GDM1 (cell line): Measurements from ENCODE around the gene L1CAM.
"Not testable (repeated sequence)": the region's sequence is repeated elsewhere in the genome, so short reads cannot be mapped to it uniquely, and the experiment has no call there.

Experiments
- DNase-seq: peaks from one replicate; lab custom pipeline; 2025; lab: John Stamatoyannopoulos, UW

Gene L1CAM

DNA sequence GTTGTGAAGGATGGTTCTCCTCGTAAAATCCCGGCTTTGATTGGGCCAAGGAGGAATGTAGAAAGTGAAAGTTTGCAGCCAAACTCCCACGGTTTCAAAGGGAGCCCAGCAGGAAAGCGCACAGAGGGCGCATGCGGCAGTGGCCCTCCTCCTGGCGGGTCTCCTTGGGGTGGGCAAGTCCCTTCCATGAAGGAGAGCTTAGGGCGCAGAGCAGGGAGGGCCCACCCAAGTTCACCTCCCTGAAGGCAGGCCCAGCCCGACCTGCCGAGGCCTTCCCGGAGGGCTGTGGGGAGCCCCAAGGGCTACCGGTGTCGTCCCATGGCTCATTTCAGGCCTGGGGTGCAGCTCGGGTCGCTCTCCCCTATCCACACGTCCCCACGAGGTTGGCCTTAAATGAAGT, 57.7 kb downstream of the L1CAM start:
- DNase-seq, result no peak

DNA sequence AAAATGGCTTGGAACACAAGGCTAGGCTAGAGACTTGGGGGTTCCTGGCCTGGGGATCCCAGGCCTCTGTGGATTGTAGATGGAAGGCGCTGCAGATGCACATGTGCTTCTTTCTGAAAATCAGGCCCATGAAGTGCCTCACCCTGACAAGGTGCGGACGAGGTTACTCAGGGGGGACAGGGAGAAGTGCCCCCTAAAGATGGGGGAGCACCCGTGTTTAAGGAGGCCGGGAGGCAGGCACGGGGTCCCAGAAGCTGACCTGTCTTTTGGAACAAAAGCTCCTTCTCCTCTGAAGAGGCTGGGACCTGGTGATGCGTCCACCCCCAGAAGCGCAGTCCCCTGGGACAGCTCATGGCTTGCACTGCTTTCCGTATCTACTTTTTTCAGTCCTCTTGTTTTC, 58.1 kb downstream of the L1CAM start:
- DNase-seq, result no peak

DNA sequence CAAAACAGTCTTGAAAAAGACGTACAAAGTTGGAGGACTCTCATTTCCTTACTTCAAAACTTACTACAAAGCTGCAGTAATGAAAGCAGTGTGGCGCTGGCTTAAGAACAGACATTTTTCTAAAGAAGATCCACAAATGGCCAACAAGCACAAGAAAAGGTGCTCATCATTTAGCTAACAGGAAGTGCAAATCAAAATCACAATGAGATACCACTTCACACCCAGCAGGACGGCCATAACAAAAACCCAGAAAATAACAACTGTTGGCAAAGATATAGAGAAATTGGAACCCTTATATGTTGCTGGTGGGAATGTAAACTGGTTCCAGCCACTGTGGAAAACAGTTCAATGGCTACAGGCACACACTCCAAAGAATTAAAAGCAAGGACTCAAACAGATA, 59.0 kb downstream of the L1CAM start:
- DNase-seq, result no peak

DNA sequence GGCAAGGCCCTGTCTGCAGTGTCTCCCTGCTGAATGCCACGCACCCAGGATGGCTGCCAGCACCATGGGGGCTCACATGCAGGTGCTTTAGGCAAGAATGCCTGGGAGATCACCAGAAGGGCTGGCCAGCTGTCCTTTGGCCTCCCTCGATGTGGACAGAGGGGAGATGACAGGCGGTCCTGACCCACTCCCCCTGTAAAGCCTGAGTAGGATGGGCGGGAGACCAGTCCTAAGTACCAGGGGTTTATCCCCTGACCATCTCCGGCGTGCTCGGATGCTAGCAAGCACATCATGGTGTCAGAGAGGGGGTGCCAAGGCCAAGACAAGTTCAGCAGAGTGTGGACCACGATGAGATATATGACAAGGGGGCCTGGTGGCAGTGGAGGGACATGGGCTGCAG, 60.9 kb downstream of the L1CAM start:
- no peak for DNase-seq

DNA sequence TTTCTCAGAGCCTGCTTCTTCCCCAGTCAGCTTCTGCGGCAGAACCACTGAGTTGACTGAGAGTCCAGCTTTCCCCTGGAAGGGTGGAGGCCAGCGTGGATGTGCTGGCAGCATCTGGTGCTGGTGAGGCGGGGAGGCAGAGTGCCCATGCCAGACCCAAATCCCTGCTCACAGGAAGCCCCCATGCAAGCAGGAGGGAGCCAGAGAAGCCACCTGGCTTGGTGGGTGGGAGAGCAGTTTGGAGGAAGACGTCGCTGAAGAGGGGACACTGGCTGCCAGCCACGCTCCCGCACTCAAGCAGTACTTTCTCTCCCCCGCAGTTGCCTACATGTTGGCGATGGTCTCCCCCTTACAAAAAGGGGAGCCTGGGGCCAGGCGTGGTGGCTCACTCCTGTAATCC, 61.6 kb downstream of the L1CAM start:
- DNase-seq, result no peak

DNA sequence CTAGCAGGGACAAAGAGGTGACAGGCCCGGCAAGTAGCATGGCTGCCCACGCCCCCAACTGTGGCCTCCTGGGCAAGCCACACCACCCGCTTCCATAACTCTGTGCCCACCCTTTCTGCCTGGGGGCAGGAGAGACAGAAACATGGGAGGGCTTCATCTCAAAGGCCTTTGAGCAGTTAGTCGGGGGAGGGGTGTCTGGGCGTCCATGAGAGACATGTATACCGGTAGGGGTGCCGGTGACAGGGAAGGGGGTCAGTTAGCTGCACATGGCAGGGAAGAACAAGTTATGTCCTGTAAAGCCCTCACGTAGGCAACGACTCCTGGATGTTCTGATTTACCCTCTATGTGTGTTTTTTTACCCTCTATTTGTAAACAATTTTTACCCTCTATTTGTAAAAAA, 64.9 kb downstream of the L1CAM start:
- DNase-seq, result no peak

DNA sequence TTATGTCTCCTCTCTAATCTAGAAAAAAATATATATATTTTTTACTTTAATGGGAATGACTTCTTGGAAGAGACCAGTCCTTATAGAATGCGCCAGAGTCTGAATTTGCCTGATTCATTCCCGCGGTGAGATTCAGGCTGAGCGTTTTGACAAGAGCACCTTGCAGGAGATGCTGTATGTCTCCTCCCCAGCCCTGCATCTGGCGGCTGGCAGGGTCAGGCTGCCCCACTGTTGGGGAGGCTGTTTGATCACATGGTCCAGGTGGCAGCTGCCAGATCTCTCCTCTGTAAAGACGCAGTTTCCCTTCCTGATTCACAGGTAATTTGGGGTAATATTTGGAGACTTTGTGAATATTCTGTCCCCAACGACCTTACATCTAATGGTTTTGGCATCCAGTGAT, 65.4 kb downstream of the L1CAM start:
- DNase-seq, result no peak

DNA sequence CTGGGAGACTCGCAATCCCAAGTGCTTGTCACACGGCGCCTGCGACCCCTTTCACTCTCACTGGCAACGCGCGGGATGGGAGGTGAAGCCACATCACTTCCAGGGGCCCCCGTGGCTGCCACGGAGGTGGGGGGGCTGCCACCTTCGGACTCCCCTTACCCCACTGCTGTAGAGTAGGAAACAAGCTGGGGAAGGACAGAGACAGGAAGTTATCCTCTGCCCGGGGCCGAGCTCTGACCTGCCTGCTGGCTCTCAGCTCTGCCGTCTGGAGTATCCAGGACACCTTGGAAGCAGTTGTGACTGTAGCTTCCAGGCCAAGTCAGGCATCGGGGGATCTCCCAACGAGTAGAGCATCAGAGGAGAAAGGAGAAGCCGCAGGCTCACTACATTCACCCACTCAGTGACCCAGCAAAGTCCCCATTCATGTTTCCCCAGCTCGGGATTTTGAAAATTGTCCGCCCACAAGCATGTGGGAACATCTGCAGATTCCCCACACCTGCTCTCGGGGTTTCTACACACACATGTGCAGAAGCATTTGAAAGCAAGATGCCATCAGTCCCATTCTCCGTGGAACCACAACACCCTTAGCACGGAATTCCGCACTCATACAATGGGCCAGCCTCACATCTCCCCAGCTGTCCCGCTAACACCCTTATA, 66.5 kb downstream of the L1CAM start:
- DNase-seq, result no peak

DNA sequence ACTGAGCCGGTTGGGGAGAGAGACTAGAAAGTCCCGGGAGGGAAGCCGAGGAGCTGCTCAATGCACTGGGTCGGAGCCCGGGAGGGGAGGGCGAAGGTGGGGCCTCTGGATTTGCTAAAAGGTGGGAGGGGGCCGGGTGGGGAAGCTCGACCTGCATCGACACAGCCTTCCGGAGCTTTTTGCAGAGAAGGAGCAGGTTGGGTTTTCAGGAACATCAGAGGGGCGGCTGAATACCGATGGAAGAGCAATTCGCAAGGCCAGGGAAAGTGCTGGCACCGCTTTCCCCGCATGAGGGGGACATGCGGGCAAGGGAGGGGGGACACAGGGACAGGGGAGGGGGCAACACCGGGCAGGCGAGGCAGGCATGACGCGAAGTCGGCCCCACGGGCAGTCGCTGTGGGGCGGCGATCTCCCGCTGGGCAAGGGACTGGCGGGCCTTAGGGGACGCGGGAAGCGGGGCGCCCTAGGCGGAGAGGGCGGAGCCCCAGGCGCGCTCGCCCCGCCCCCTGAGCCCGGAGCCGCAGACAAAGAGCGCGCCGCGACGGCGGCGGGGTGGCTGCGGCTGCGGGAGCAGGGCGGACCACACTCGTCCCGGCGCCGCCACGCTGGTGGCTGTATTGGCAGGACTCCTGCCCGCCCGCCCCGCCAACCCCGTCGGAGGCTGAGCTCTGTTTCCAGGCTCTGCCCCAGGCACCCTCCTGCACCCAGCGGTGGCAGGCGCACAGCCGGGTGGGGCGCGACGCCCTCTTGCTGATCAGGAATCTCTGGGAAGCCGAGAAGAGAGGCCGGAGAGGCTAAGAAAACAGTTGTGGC, 67.2 kb downstream of the L1CAM start:
- DNase-seq, result no peak

DNA sequence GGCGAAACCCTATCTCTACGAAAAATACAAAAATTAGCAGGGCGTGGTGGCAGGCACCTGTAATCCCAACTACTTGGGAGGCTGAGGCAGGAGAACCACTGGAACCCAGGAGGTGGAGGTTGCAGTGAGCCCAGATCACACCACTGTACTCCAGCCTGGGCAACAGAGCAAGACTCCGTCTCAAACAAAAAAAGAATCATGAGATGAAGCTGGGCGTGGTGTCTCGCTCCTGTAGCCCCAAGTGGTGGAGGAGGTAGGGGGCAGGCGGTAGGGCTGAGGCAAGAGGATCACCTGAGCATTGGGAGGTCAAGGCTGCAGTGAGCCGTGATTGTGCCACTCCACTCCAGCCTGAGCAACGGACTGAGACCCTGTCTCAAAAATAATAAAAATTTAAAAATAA, 67.9 kb downstream of the L1CAM start:
- DNase-seq, result not testable (repeated sequence)

DNA sequence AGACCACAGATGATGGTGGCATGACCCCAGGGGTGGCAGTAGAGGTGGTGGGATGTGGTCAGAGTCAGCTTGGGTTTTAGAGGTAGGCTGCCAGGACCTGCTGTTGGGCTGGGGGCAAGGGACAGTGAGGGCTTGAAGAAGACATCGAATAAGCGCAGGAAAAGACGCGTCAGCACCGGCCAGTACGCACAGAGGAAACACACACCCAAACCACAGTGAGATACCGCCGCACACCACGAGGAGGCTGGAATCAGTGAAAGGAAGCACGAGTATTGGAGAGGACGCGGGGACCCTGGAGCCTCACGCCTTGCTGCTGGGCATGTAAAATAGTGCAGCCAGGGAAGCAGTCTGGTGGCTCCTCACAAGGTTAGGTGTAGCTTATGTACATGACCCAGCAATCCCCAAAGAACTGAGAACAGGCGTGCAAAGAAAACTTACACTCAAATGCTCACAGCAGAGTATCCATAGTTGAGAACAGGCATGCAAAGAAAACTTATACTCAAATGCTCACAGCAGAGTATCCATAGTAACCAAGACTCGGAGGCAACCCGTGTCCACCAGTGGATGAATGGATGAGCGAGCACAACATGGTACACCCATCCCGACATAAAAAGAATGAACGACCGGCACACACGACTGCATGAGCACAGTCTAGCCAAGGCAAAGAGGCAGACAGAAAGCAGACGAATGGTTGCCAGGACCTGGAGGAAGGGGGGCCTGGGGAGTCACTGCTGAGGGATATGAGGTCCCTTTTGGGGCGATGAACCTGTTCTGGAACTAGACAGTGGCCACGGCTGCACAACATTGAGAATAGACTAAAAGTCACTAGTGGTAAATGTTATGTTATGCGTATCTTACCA, 68.9 kb downstream of the L1CAM start:
- peak; percentile 41 for DNase-seq

DNA sequence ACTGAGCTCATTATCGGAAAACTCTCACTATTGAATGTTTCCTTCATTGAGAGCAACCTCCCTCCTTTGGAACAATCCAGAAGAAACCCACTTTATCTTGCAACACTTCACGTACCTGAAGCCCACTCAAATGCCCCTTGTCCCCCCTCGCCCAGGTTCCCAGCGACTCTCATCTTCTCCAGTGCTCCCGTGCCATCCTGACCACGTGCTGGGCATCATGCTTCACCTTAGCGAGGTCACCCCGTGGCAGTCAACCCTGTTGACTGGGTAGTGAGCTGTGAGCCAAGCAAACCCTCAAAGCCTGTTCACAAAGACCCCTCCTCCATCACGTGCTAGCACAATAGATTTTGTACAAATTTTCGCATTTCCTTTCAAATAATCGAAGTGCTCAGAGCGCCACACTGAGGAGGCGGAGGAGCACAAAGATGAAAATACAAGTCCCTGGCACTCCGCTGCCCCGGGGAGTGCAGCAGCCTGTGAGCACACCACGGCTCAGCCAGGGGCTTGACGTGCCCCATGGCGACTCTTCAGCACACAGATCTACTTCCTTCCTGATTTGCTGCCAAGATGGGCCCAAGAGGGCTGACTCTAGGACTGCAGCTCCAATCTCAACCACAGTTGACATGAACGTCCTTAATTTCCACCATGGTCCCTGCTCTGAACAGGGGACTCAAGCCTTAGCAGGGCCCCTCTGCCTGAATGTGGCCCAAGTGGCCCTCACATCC, 71.2 kb downstream of the L1CAM start:
- DNase-seq, result peak; percentile 18

DNA sequence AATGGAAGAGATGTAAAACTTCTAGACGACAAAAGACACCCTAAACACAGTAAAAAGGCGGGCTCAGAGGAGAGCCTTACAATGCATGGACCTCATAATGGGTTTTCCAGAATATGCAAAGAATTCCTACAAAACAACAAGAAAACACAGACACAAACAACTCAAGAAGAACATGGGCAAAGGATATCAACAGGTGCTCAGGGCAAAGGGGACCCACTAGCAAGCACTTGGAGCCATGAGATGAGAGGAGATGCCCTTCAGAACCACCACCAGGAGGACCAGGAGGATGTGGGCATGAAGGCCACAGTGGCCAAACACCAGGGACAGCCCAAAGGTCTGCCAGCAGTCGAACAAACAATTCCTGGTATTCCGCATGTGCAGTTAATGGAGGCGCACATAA, 72.8 kb downstream of the L1CAM start:
- DNase-seq, result no peak

DNA sequence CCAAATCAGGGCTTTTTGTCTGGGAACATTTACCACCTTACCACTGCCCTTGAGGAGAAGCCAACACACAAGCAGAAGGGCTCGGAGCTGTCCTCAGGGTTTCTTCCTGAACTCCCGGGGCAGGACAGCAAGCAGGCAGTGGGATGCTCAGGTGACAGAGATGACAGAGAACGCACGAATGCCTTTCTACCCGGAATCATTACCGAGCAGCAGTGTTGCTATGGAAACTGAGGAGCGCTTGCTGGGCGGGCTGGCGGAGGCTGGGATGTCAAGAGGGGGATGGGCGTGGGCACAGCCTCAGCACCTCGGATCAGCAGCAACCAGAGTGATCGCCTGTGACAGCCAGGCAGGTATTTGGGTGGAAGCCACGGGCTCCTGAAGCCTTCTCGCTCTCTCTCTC, 73.8 kb downstream of the L1CAM start:
- DNase-seq, result no peak
